WTC11 (cell line): ENCODE measurements around the gene ANKS6.

ENCODE experiments used
- GTF2I ChIP-seq: fragments of 250-450 bp; sonication (Bioruptor Pico); conservative IDR thresholded peaks from 2 replicates; pipeline ENCODE4 v1.4.0; 2021; ENCODE audit warnings: mild to moderate bottlenecking
- TF ChIP-seq, protein P1 (sequence below): fragments of 200-600 bp; IDR thresholded peaks from 2 replicates; pipeline ENCODE4 v1.8.0; 2022; ENCODE audit warnings: antibody characterized with exemption

DNA sequence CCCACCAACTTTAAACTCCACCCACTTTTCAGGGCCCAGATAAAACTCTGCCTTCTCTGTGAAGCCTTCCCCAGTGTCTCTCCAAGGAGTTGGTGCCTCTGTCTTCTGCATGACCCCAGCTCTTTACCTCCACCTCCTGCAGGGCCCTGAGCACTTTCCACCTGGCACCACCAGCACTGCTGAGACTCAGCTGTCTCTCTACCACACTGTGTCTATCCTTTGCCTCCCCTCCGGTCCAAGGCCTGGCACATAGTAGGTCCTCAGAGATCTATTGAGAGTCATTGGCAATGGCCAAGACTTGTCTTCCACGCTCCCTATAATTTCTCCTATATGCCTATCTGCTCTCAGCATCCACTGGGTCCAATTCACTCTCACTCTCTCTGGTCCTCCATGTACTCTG lies 74.7 kb downstream of the ANKS6 start:
- TF ChIP-seq GTF2I (CRISPR knock-in tag) = no peak
- TF ChIP-seq, protein P1, sequence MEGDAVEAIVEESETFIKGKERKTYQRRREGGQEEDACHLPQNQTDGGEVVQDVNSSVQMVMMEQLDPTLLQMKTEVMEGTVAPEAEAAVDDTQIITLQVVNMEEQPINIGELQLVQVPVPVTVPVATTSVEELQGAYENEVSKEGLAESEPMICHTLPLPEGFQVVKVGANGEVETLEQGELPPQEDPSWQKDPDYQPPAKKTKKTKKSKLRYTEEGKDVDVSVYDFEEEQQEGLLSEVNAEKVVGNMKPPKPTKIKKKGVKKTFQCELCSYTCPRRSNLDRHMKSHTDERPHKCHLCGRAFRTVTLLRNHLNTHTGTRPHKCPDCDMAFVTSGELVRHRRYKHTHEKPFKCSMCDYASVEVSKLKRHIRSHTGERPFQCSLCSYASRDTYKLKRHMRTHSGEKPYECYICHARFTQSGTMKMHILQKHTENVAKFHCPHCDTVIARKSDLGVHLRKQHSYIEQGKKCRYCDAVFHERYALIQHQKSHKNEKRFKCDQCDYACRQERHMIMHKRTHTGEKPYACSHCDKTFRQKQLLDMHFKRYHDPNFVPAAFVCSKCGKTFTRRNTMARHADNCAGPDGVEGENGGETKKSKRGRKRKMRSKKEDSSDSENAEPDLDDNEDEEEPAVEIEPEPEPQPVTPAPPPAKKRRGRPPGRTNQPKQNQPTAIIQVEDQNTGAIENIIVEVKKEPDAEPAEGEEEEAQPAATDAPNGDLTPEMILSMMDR = no peak
